Mesodermal cell (in vitro differentiated cells): ENCODE measurements around the gene TRIM66.
A peak's percentile ranks its signal among the peaks of the same experiment; 100 is the strongest.
"Not testable (repeated sequence)": the region's sequence is repeated elsewhere in the genome, so short reads cannot be mapped to it uniquely, and the experiment has no call there.

Source experiments
- H3K27ac ChIP-seq: 2 replicates; pipeline ENCODE4 v1.7.0; 2013; ENCODE audit warnings: mild to moderate bottlenecking, low read depth, low read length, moderate library complexity; ENCODE audit not compliant: severe bottlenecking
- H3K36me3 ChIP-seq: 2 replicates; pipeline ENCODE4 v1.7.1; 2013; ENCODE audit warnings: mild to moderate bottlenecking, low read length, moderate library complexity; ENCODE audit not compliant: control insufficient read depth, insufficient read depth
- H3K4me1 ChIP-seq: one replicate; pipeline ENCODE4 v1.7.1; 2013; ENCODE audit warnings: mild to moderate bottlenecking, low read length; ENCODE audit not compliant: insufficient read depth, control insufficient read depth, poor library complexity, severe bottlenecking
- H3K4me3 ChIP-seq: 2 replicates; pipeline ENCODE4 v1.7.0; 2013; ENCODE audit warnings: low read length, control low read depth, mild to moderate bottlenecking; ENCODE audit not compliant: insufficient read depth, poor library complexity, severe bottlenecking; ENCODE audit errors: extremely low read depth
- H3K9me3 ChIP-seq: 2 replicates; pipeline ENCODE4 v1.7.1; 2013; ENCODE audit warnings: mild to moderate bottlenecking, low read length, moderate library complexity; ENCODE audit not compliant: control insufficient read depth
- WGBS, 2 experiments: methylation state at CpG; one replicate each; pipeline ENCODE4 v1.1.5; 2013; ENCODE audit warnings: missing lambda C conversion rate in 2 of 2; ENCODE audit not compliant: insufficient coverage in 2 of 2; 5-methylcytosine and 5-hydroxymethylcytosine counted together

TRIM66 gene

GRCh38 chr11:8679006-8679405 is 3.5 kb downstream of the TRIM66 start:
- 100% methylated on average over 1 of the region's 1 CpG; no CpG with 5 or more reads in 1 of the 2 experiments for WGBS, 2 experiments
- no peaks in the 10 kb centered on the region for H3K4me1 ChIP-seq
- no peak overlapping the region for H3K4me3 ChIP-seq
- H3K9me3 ChIP-seq = no peaks in the 10 kb centered on the region
- H3K27ac ChIP-seq = no peak overlapping the region
- H3K36me3 ChIP-seq = peaks cover 10% of the 10 kb centered on the region

GRCh38 chr11:8676458-8676857 is 6.0 kb downstream of the TRIM66 start:
- H3K9me3 ChIP-seq = no peaks in the 10 kb centered on the region
- WGBS, 2 experiments = 80% methylated on average over 1 of the region's 1 CpG; no CpG with 5 or more reads in 1 of the 2 experiments

DNA sequence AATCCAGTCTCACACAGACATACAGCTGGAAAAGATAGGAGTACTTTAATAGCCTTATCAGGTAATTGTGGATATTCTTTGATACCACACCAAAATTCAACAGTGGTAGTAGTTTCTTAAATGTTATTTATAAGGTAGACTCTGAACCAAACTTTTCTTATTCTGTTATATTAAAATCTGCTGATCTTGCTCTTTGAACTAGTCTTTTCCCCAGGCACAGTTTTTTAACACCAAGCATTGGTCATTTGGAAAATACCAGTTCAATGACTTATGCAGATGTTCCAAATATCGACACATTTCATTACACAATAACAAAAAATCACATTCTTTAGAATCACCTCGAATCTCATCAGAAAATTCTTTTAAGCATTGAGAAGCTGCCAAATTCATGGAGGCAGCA is 7.6 kb downstream of the TRIM66 start:
- Histone ChIP-seq H3K9me3 (no peaks in the 10 kb centered on the region), H3K27ac (no peak overlapping the region), H3K4me1 (peaks cover 10% of the 10 kb centered on the region), H3K36me3 (peaks cover 3% of the 10 kb centered on the region), H3K4me3 (no peak overlapping the region)
- WGBS, 2 experiments = 64 to 80% methylated on average over 2 of the region's 2 CpGs

More at GRCh38 chr11:8676458-8676857, 6.0 kb downstream of the TRIM66 start:
- Histone ChIP-seq H3K36me3 (no peaks in the 10 kb centered on the region), H3K4me3 (no peak overlapping the region), H3K27ac (no peak overlapping the region), H3K4me1 (peaks cover 5% of the 10 kb centered on the region)

DNA sequence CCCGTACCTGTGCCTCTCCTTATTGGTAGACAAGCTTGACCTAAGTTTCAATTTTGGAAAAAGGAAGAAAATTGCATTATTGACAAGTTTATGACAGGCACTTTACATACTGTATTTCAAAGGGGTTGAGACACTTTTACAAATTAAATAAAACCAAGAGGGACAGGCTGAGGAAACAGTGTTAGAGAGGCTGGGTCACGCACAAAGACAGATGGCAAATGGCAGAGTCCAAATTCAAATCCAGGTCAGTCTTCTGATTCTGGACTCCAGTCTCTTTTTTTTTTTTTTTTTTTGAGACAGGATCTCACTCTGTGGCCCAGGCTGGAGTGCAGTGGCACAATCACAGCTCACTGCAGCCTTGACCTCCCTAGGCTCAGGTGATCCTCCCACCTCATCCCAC is 10.1 kb downstream of the TRIM66 start:
- no peaks in the 10 kb centered on the region for H3K9me3 ChIP-seq
- peaks cover 10% of the 10 kb centered on the region for H3K4me1 ChIP-seq
- peak overlapping the region; percentile 84 for H3K27ac ChIP-seq
- no peak overlapping the region for H3K4me3 ChIP-seq
- WGBS, 2 experiments = 88 to 100% methylated on average over 1 to 2 of the region's 2 CpGs
- peaks cover 11% of the 10 kb centered on the region for H3K36me3 ChIP-seq

DNA sequence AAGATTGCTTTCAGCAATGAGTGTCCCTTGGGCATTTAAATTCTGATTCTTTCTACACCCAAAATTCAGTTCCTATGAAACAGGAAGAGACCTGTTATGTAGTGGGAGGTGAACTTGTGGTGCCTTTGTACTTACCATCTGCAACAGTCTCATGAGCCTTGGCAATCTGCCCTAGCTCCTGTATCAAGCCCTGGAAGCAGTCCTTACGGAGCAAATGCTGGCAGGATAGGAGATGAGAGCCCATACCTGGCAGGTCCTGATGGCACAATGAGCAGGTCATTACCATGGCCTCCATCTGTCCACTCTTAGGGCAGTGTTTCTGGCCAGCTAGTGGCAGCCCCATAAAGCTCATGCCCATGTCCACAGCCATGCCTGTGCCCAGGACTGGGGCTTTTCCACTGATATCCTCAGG is 10.8 kb downstream of the TRIM66 start:
- WGBS, 2 experiments = 33 to 50% methylated on average over 1 of the region's 1 CpG
- peaks cover 11% of the 10 kb centered on the region for H3K36me3 ChIP-seq
- peak overlapping the region; percentile 84 for H3K27ac ChIP-seq
- no peak overlapping the region for H3K4me3 ChIP-seq
- no peaks in the 10 kb centered on the region for H3K9me3 ChIP-seq
- H3K4me1 ChIP-seq = peaks cover 10% of the 10 kb centered on the region

DNA sequence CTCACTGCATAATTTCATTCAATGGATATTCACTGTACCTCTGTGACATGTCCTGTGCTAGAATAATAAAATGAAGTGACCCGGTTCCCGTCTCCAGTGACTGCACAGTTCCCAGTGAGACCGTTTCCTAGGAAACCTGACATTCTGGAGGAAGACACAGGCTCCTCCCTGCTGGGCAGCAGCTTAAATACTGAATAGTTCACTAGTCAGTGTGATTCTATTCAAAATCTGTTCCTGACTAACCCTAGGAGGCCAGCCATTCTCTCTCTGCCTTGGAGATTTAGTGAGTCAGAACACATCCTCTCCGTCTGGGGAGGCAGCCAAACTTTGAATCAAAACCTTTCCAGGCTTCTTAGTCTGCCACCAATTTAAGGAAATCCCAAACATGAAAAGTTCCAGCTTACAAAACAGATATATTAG is 11.3 kb downstream of the TRIM66 start:
- peak overlapping the region; percentile 84 for H3K27ac ChIP-seq
- no peaks in the 10 kb centered on the region for H3K9me3 ChIP-seq
- 5 to 17% methylated on average over 4 of the region's 4 CpGs for WGBS, 2 experiments
- no peak overlapping the region for H3K4me3 ChIP-seq
- H3K36me3 ChIP-seq = peaks cover 11% of the 10 kb centered on the region
- peaks cover 10% of the 10 kb centered on the region for H3K4me1 ChIP-seq

DNA sequence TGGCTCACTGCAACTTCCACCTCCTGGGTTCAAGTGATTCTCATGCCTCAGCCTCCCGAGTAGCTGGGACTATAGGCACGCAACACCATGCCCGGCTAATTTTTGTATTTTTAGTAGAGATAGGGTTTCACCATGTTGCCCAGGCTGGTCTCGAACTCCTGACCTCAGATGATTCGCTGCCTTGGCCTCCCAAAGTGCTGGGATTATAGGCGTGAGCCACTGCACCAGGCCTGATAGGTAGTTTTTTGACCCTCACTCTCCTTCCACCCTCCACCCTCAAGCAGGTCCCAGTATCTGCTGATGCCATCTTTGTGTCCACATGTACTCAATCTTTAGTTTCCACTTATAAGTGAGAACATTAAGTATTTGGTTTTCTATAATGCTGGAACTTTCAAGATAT is 12.4 kb downstream of the TRIM66 start:
- 88 to 93% methylated on average over 4 to 6 of the region's 6 CpGs for WGBS, 2 experiments
- H3K4me3 ChIP-seq, H3K27ac ChIP-seq, H3K9me3 ChIP-seq: not testable (repeated sequence)
- Histone ChIP-seq H3K36me3 (peaks cover 14% of the 10 kb centered on the region), H3K4me1 (peaks cover 10% of the 10 kb centered on the region)

DNA sequence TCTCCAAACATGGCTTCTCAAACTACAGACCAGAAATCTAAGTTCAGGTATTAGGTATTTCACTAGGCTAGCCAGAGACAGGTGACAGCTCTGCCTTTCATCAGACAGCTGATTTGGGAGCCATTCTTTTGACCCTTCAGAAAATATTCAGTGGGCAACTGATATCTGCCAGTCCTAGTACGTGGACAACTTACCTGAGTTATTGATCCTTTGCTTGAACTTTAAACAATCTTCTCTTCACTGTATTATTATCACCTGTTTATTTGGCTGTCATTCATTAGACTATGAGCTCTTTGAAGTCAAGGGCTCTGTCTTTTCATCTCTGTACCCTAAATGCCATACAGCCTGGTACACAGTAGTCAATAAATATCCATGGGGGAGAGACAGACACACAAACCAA is 17.2 kb downstream of the TRIM66 start:
- Histone ChIP-seq H3K27ac (no peak overlapping the region), H3K4me3 (no peak overlapping the region), H3K36me3 (peaks cover 12% of the 10 kb centered on the region), H3K4me1 (no peaks in the 10 kb centered on the region), H3K9me3 (no peaks in the 10 kb centered on the region)
- 100% methylated on average over 1 of the region's 1 CpG; no CpG with 5 or more reads in 1 of the 2 experiments for WGBS, 2 experiments

GRCh38 chr11:8661001-8661795 is 21.3 kb downstream of the TRIM66 start:
- no peaks in the 10 kb centered on the region for H3K9me3 ChIP-seq
- no peak overlapping the region for H3K27ac ChIP-seq
- peaks cover 4% of the 10 kb centered on the region for H3K36me3 ChIP-seq
- H3K4me1 ChIP-seq = no peaks in the 10 kb centered on the region
- H3K4me3 ChIP-seq = no peak overlapping the region
- WGBS, 2 experiments = 93 to 98% methylated on average over 5 to 6 of the region's 6 CpGs

DNA sequence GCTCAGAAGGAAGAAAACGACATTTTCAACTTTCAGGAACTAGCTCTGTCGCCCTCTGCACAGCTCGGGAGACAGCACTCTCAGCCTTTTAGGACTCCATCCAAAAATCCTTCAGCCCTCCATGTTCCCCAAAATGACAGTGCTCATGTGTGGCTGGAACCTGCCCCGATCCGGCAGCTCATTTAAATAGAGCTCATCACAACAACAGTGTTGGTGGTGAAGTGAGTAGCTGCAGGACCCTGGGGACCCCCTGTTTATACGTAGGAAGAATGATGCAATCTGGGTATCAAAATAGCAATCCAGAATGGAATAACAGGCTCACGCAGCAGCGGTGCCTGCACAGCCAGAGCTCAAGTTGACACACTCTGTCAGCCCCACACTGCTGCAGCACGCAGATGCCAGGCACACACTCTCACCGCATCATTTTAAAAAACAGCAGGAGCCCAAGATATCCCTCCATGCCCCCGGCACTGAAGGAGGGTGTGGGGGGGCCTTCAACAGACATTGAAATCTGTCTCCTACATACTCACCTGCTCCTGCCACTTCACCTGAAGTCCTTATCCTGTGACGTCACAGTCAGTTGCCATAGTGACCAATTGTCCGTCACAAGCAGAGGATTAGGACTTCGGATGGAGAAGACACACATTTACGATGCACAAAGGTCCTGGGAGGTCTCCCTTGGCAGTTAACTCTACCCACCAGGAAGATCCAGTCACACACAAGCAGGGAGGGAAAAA is 24.0 kb downstream of the TRIM66 start:
- H3K27ac ChIP-seq = no peak overlapping the region

DNA sequence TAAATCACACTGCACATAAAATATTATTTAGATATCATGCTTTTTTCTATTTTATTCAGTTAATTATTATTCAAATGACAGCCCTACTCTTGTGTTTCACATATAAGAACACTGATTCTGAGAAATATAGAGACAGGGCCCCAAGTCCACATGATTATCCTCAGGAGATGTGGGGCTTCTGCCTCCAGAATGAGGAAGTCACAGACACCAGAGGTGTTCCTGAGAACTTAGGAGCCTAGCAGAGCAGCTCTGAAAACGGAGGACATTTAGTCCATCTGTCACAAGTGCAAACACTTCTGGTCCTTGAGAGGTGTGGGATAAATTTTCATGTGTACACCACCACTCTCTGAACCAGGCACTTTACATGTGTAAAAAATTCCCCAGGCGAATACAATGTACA is 26.2 kb downstream of the TRIM66 start:
- no peaks in the 10 kb centered on the region for H3K4me1 ChIP-seq
- WGBS, 2 experiments = 100% methylated on average over 1 of the region's 2 CpGs
- no peak overlapping the region for H3K27ac ChIP-seq
- H3K9me3 ChIP-seq = no peaks in the 10 kb centered on the region
- no peak overlapping the region for H3K4me3 ChIP-seq
- no peaks in the 10 kb centered on the region for H3K36me3 ChIP-seq

More for the DNA sequence above, 24.0 kb downstream of the TRIM66 start:
- Histone ChIP-seq H3K36me3 (no peaks in the 10 kb centered on the region), H3K4me1 (no peaks in the 10 kb centered on the region), H3K4me3 (no peak overlapping the region), H3K9me3 (no peaks in the 10 kb centered on the region)
- 84 to 92% methylated on average over 7 to 8 of the region's 15 CpGs for WGBS, 2 experiments
